MCF 10A (cell line): ENCODE data around the gene ZSWIM6. TPM values are rescaled to one million over a fixed set of nuclear protein-coding genes. Genes with fewer than 3 reads are reported as not detected.

Source experiments
- BruUV-seq: library from RNA; stranded (reverse); fragments of 400-500 nt; replicated peaks from 2 replicates; lab custom pipeline; 2021; lab: Mats Ljungman, UMichigan
- CTCF ChIA-PET: fragments of 300-600 bp; sonication (Branson Sonifier 250); formaldehyde crosslinking; extraction: SDS; loops from one replicate; lab custom pipeline; 2021; ENCODE audit warnings: antibody characterized with exemption, inconsistent platforms; lab: Yijun Ruan, JAX
- POLR2A ChIA-PET: fragments of 300-600, 350-650 bp; sonication (Branson Sonifier 250); formaldehyde crosslinking; extraction: SDS; loops from one replicate; lab custom pipeline; 2020; ENCODE audit warnings: antibody characterized with exemption, inconsistent platforms; lab: Yijun Ruan, JAX
- DNase-seq: peaks from one replicate; pipeline ENCODE4 v3.0.0-alpha.2; 2018; ENCODE audit not compliant: unreplicated experiment
- H3K27ac Mint-ChIP-seq: one replicate; pipeline ENCODE4 v1.8.0; 2022; ENCODE audit warnings: mild to moderate bottlenecking, low read depth, mixed read lengths; ENCODE audit not compliant: unreplicated experiment
- H3K27me3 Mint-ChIP-seq: one replicate; pipeline ENCODE4 v1.8.0; 2022; ENCODE audit warnings: mixed read lengths; ENCODE audit not compliant: insufficient read depth, unreplicated experiment
- H3K36me3 Mint-ChIP-seq: one replicate; pipeline ENCODE4 v1.8.0; 2022; ENCODE audit warnings: mild to moderate bottlenecking, moderate library complexity, mixed read lengths; ENCODE audit not compliant: insufficient read depth, unreplicated experiment
- H3K4me1 Mint-ChIP-seq: one replicate; pipeline ENCODE4 v1.8.0; 2022; ENCODE audit warnings: mixed read lengths; ENCODE audit not compliant: insufficient read depth, unreplicated experiment
- H3K4me3 Mint-ChIP-seq: one replicate; pipeline ENCODE4 v1.8.0; 2022; ENCODE audit warnings: mild to moderate bottlenecking, moderate library complexity, mixed read lengths; ENCODE audit not compliant: unreplicated experiment
- H3K9me3 Mint-ChIP-seq: one replicate; pipeline ENCODE4 v1.8.0; 2022; ENCODE audit warnings: mixed read lengths; ENCODE audit not compliant: unreplicated experiment
- CTCF ChIP-seq: fragments of 200-600 bp; IDR thresholded peaks from one replicate; pipeline ENCODE4 v1.8.0; 2022; ENCODE audit warnings: antibody characterized with exemption, mild to moderate bottlenecking; ENCODE audit not compliant: unreplicated experiment
- intact Hi-C: fragments of 100-400 bp; cut with micrococcal nuclease; formaldehyde crosslinking; loops from 2 replicates; pipeline ENCODE4 v1.14.1; 2022
- total RNA-seq: library from RNA; stranded (reverse); gene quantifications from 2 replicates; pipeline ENCODE4 v1.2.3, GENCODE V29; 2022

Gene ZSWIM6
- total RNA-seq, 1 experiment from 2014 or later, result 12.0 TPM

GRCh38 chr5:61398440-61398839, 66.4 kb downstream of the ZSWIM6 start:
- intact Hi-C loops, result no loop called here
- Mint-ChIP-seq H3K4me1 (peaks cover 10% of the 10 kb centered on the region), H3K9me3 (no peaks in the 10 kb centered on the region)

DNA sequence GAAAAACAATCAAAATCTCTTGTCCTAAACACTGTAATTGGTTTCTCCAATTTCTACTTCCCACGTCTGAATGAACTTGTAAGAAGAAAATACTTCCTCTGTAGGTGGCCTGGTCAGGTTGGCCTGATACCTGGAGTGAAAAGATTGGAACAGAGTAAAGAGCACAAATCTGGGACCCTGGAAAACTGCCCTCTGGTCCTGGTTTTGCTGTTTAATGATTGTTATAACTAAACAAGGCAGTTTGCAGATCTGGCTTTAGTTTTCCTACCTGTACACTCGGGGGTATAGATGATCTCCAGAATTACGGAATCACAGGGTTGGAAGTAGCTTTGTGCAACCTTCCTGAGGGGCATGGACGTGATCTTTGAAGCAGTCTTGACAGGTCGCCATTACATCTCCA, 67.6 kb downstream of the ZSWIM6 start:
- no TSS peak for BruUV-seq
- DNase-seq, result no peak
- H3K4me1 Mint-ChIP-seq, result peaks cover 10% of the 10 kb centered on the region
- H3K4me3 Mint-ChIP-seq, result no peak overlapping the region
- TF ChIP-seq CTCF, result no peak
- no peaks in the 10 kb centered on the region for H3K9me3 Mint-ChIP-seq
- H3K36me3 Mint-ChIP-seq, result peaks cover 14% of the 10 kb centered on the region
- H3K27ac Mint-ChIP-seq, result no peak overlapping the region
- ChIA-PET CTCF (interaction anchor here (0.7 kb wide), 1 partner anchor 742 kb away, joined by 3 read pairs; no protein-coding TSS in a partner anchor), POLR2A (interaction anchor here (2.9 kb wide), 1 partner anchor 9 kb away, joined by 9 read pairs; no protein-coding TSS in a partner anchor)
- intact Hi-C loops, result no loop called here
- H3K27me3 Mint-ChIP-seq, result no peaks in the 10 kb centered on the region

More at GRCh38 chr5:61398440-61398839, 66.4 kb downstream of the ZSWIM6 start:
- DNase-seq, result no peak
- BruUV-seq, result no TSS peak
- CTCF ChIA-PET, result no interaction called here
- Mint-ChIP-seq H3K4me3 (no peak overlapping the region), H3K36me3 (peaks cover 15% of the 10 kb centered on the region), H3K27me3 (no peaks in the 10 kb centered on the region), H3K27ac (no peak overlapping the region)
- POLR2A ChIA-PET, result interaction anchor here (2.9 kb wide), 1 partner anchor 10 kb away, joined by 9 read pairs; no protein-coding TSS in a partner anchor
- no peak for TF ChIP-seq CTCF

DNA sequence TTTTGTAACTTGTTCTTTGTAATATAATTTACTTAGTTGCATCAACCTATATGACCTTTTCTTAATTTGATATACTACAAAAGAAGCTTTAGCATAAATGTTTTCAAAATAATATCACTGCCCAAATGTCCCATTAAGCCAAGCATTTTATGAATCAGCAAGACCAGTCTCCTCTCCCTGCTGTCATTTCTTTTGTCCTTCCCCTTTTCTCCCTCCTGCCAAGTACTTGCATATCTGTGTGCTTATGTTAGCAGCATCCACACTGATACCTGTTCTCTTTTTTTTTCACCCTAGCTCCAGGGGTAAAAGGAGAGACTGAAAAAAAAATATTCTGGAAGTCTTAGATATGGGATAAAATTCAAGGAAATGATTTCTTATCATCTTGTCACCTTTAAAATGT, 69.7 kb downstream of the ZSWIM6 start:
- no peaks in the 10 kb centered on the region for H3K27me3 Mint-ChIP-seq
- TF ChIP-seq CTCF, result no peak
- no peak overlapping the region for H3K4me3 Mint-ChIP-seq
- peaks cover 10% of the 10 kb centered on the region for H3K4me1 Mint-ChIP-seq
- H3K27ac Mint-ChIP-seq, result no peak overlapping the region
- intact Hi-C loops, result no loop called here
- BruUV-seq, result no TSS peak
- peaks cover 5% of the 10 kb centered on the region for H3K36me3 Mint-ChIP-seq
- DNase-seq, result peak; percentile 51
- CTCF ChIA-PET, result interaction anchor here (0.6 kb wide), 3 partner anchors 10 to 443 kb away, joined by 3 read pairs; no protein-coding TSS in a partner anchor
- no peaks in the 10 kb centered on the region for H3K9me3 Mint-ChIP-seq
- POLR2A ChIA-PET, result interaction anchor here (0.6 to 0.9 kb wide), 2 partner anchors 13 to 33 kb away, joined by 3 to 5 read pairs; no protein-coding TSS in a partner anchor

GRCh38 chr5:61402244-61402823, 70.3 kb downstream of the ZSWIM6 start:
- intact Hi-C loops, result no loop called here
- H3K36me3 Mint-ChIP-seq, result peaks cover 5% of the 10 kb centered on the region
- H3K9me3 Mint-ChIP-seq, result no peaks in the 10 kb centered on the region
- DNase-seq, result no peak
- H3K4me3 Mint-ChIP-seq, result no peak overlapping the region
- TF ChIP-seq CTCF, result no peak
- H3K27ac Mint-ChIP-seq, result no peak overlapping the region
- no TSS peak for BruUV-seq
- no peaks in the 10 kb centered on the region for H3K27me3 Mint-ChIP-seq
- ChIA-PET POLR2A (no interaction called here), CTCF (interaction anchor here (0.6 kb wide), 2 partner anchors 9 to 18 kb away, joined by 3 read pairs; no protein-coding TSS in a partner anchor)
- H3K4me1 Mint-ChIP-seq, result peaks cover 10% of the 10 kb centered on the region
